ENCODE results near the gene CALM1.

GRCh38 chr14:90396341-90397339 is at the start of gene CALM1:
- TF ChIP-seq, protein P1, sequence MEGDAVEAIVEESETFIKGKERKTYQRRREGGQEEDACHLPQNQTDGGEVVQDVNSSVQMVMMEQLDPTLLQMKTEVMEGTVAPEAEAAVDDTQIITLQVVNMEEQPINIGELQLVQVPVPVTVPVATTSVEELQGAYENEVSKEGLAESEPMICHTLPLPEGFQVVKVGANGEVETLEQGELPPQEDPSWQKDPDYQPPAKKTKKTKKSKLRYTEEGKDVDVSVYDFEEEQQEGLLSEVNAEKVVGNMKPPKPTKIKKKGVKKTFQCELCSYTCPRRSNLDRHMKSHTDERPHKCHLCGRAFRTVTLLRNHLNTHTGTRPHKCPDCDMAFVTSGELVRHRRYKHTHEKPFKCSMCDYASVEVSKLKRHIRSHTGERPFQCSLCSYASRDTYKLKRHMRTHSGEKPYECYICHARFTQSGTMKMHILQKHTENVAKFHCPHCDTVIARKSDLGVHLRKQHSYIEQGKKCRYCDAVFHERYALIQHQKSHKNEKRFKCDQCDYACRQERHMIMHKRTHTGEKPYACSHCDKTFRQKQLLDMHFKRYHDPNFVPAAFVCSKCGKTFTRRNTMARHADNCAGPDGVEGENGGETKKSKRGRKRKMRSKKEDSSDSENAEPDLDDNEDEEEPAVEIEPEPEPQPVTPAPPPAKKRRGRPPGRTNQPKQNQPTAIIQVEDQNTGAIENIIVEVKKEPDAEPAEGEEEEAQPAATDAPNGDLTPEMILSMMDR (IDR thresholded peaks at IDR 0.05; ENCODE audit: low read length), result no peak
- no peak for TF ChIP-seq EZH2 (IDR thresholded peaks at IDR 0.05; ENCODE audit: borderline replicate concordance, low read length)
